ENCODE measurements around the gene OR52E4.

The OR52E4 gene

DNA sequence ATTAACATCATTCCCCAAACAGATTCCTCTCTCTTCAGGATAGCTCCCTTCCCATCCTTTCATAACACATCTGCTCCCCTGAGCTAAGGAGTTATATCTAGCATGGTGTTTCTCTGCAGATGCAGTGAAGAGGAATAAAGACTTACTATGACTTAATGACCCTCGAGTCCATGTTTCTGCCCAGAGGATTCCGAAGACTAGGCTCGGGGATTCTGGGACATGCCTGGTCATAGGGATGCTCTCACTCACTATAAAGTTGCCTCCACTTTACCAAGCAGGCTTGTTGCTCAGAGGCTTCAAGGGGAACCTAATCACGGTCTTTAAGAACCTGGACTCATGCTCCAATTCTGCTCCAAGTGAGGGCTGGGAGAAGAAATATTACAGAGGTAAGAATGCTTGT is at the start of gene OR52E4:
OR52E4 (plus strand) TSS at position 301 of the 400 bp plus-strand sequence. CDS start 3,664 bp downstream, outside the sequence.
- no peak for DNase-seq

DNA sequence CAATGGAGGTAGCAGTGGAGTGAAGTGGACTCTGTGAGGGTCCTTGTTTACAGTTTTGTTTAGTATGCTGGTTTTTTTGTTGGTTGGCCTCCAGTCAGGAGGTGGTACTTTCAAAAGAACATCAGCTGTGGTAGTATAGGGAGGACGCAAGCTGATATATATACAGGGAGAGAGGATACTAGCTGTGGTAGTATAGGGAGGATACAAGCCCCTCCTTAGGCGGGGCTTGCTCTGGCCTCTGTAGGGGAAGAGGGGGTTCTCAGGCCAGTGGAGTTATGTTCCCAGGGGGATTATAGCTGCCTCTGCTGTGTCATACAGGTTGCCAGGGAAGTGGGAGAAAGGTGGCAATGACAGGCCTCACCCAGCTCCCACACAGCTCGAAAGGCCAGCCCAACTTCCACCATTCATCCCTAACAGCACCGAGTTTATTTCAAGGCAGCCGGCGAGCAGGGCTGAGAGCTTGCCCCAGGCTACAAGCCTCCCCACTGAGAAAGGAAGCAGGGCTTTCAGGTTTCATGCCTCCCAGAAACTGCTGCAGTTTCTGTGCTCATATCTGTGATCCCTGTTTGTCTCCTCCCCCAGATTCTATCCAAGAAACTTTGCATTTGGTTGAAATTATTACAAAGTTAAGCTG is 49.1 kb upstream of the OR52E4 start:
- DNase-seq, result no peak

DNA sequence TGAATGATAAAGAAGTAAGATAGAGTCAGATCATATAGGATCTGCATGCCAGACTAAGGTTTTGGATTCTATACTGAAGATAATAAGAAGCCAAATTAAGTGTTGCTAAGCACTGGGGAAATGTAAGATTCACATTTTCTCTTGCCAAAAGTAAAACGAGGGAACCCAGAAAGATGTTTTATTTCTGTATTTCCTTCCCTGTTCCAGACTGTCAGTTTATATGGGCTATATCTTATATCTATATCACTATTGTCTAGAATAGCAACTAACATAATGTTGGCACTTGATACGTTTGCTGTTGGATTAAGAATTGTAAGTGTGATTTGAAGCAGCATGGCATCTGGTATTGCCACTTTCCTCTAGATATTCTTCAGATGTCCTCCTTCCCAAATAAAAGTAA is 47.0 kb upstream of the OR52E4 start:
- no peak for DNase-seq

DNA sequence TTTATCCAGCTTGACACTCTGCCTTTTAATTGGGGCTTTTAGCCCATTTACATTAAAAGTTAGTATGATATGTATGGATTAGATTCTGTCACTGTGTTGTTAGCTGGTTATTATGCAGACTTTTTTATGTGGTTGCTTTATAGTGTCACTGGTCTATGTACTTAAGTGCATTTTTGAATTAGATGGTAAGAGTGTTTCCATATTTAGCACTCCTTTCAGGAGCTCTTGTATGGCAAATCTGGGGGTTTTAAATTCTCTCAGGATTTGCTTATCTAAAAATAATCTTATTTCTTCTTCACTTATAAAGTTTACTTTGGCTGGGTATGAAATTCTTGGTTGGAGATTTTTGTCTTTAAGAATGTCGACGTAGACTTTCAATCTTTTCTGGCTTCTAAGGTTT is 42.7 kb upstream of the OR52E4 start:
- DNase-seq, result no peak

DNA sequence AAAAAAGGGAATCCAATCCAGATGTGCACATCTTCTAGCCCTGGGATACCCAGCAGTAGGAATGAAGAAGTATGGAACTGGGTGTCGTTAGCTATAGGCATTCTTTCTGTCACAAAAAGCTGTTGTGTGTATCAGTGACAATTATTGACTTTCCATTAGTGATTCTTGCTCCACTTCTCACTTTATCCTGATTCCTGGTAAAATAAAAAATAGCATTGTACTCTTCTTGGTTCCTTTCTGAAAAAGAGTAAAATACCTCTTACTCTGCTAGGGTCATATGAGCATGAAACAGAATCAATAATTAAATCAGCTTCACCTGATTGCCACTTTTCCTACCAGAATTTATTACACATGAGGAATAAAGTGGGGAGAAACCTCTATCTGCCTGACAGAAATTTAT is 38.6 kb upstream of the OR52E4 start, which contains the start of gene OR52E6:
OR52E6 (minus strand) TSS at position 101 of the 400 bp plus-strand sequence; CDS start at position 101, 0 bp downstream.
- no peak for DNase-seq

DNA sequence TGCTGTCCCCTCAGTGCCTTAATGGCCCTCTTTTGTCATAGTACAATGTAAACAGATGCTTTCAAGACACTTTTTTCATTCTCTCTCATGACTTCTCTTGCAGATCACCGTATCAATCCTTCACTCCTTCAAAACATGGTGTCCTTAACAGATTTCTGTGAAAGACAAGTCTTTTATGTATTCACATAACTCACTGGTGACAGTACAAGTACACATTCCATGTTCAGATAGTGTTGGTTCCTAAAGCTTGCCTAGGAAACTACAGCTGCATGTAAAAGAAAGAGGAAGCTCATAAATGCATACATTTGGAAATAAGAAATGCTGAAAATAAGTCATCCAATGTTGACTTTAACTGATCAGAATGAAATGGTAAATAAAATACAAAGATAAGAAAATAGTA is 33.7 kb upstream of the OR52E4 start:
- DNase-seq, result no peak

DNA sequence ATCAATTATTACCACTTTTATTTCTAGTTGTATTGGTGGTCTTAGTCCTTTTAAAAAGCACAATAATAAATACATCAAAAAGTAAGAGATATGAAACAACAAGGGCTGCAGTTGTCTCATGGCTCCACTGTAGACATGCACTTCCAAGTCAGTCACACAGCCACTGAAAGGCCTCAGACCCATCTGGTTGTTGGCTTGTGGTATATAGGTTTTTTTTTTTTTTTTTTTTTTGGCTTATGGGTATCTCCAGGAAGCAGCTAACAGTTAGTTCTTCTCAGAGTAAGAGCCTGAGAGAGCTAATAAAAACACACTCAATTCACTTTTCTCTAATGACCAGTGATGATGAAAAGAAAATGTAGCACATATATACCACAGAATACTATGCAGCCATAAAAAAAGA is 32.7 kb upstream of the OR52E4 start:
- no peak for DNase-seq

DNA sequence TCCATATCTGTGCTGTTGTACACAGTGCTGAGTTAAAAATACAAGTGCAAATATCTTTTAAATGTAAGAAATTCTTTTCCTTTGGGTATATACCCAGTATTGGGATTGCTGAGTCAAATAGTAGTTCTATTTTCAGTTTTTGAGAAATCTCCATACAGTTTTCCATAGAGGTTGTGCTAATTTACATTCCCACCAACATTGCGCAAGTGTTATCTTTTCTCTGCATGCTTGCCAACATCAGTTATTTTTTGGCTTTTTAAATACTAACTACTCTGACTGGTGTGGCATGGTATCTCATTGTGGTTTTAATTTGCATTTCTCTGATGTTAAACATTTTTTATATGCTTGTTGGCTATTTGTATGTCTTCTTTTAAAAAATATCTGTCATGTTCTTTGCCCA is 29.4 kb upstream of the OR52E4 start:
- no peak for DNase-seq

DNA sequence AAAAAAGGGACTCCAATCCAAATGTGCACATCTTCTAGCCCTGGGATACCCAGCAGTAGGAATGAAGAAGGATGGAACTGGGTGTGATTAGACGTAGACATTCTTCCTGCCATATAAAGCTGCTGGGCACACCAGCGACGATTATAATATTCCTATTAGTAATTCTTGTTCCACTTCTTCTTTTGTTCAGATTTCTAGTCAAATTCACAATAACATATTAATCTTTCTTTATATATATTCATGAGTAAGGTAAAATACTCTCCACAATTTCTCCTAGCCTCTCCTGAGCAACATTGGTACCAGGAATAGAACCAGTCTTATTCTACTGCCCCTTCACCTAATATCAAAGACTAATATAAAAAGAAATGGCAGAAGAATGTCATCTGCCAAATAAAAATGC is 22.8 kb upstream of the OR52E4 start, which contains the start of gene OR52E8:
OR52E8 (minus strand) TSS at position 101 of the 400 bp plus-strand sequence; CDS start at position 101, 0 bp downstream.
- no peak for DNase-seq

DNA sequence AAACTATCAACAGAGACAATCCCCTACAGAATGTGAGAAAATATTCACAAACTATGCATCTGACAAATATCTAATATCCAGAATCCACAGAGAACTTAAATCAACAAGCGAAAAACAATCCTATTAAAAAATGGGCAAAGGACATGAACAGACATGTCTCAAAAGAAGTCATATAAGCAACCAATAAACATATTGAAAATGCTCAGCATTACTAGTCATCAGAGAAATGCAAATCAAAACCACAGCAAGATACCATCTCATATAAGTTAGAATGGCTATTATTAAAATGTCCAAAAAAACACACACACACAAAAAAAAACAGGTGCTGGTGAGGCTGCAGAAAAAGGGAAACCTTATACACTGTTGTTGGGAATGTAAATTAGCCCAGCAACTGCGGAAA is 14.6 kb upstream of the OR52E4 start:
- no peak for DNase-seq

DNA sequence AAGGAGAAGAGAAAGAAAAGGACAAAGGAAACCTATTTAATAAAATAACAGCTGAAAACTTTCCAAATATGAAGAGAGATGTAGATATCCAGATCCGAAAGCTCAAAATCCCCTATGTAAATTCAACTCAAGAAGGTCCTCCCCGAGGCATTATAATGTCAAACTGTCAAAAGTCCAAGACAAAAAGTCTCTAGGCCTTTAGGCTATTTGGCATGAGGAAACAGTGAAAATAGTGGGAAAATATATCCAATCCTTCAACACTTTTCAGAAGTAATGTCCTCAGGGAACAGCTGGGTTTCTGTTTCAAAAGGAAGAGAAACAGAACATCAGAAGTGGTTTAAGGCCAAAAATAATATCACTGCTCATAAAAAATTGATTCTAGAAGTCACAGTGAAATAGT is 1.9 kb upstream of the OR52E4 start:
- DNase-seq, result no peak

DNA sequence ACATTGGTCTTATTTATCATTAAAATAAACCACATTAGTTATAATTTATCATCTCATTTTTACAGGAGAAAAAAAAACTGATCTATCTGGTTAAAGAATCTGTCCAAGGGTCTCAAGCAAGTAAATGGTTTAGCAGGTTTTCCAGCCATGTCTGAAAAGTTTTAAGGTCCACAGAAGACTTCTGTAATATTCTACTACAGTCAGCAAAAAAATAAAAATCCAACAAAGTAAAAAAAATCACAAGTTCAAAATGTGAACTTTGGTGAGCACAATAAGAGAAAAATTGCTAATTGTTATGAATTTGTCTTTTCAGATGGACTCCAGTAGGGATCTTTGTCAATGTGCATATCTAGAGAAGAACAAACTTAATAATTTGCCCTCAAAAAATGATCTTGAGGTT is 1.3 kb downstream of the OR52E4 start:
- no peak for DNase-seq

DNA sequence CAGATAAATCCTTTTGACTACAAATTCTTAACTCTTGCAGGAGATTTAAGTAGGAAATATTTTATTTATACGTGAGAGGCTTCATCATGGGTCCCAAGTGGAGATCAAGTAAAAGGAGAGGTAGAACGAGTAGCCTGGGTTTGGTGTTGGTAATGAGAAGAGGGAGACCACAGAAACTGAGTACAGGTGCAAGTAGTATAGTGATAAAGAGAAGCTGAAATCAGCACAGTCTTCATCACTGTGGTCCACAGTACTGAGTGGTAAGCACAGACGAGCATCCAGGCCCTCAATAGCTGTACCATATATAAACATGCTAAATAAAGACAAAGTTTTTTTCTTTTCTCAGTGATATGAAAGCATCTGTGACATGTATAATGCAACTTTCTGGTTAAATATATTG is 6.7 kb downstream of the OR52E4 start:
- DNase-seq, result no peak

DNA sequence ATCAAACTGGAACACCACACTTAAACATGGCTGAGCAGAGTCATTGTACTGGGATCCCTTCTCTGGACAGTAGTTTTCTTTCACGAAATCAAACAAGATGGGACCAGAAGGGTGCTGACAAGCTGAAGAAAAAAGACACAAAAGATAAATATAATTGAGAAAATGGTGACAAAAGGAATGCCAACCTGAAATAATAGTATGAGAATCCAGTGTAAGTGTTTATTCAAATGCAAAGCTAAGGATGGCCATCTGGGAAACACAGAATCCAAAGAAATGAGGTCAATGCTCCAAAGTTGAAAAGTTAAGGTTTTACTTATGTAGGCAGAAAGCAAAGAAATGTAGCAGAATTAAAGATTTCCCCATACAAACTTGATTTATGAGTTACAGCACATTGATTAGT is 7.2 kb downstream of the OR52E4 start:
- no peak for DNase-seq

DNA sequence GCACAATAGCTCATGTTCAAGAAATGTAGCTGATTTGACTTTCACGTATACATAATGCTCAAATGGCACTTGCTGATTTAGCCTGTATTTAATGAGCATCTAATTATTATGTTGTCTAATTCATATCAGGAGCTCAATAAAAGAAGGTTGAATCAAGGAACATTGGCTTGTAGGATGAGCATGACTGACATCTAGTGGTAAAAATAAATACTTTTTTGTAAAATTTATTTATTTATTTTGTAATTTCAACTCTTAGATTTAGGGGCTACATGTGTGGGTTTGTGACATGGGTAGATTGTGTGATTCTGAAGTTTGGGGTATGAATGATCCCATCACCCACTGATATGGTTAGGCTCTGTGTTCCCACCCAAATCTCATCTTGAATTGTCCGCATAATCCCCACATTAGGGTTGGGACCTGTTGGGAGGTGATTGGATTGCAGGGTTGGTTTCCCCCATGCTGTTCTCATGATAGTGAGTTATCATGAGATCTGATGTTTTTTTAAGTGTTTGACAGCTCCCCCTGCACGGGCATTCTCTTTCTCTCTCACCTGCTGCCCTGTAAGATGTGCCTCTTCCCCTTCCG is 10.9 kb downstream of the OR52E4 start:
- no peak for DNase-seq

DNA sequence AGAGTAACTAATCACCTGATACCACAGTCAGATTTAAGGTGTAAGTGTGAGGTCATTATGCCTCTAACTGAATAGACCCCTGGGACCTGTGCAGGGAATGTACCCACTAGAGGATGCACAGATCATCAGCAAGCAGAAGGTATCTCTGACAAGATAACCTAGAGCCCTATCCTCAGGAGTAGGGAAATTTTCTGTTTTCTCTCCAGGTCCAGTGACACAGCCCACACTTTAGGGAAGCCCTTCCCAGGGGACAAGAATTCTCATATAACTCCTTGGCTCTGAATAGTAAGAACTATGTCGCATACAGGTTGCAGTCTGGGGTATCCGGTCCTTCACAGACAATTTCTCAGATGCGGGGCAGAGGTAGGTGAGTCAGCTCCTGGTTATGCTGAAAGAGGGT is 12.5 kb downstream of the OR52E4 start, which contains the start of gene OR52E5:
OR52E5 (plus strand) TSS at position 301 of the 400 bp plus-strand sequence. CDS start 7,569 bp downstream, outside the sequence.
- no peak for DNase-seq

DNA sequence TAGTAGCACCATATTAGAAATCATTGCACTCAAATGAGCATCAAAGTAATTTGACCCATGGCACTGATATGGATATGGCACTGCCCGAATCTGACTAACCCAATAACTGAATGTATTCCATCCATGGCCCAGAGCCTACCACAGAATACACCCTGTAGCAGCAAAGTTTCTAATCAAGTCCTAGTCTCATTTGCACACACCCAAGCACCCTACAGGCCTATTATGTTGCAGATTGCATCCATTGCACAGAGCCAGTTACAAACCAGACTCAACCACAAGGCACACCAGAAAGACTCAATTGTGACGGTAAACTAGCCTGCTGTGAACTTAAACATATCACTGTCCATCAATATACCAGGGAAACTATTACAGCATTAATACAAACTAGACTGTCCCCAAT is 19.1 kb downstream of the OR52E4 start:
- DNase-seq, result no peak

DNA sequence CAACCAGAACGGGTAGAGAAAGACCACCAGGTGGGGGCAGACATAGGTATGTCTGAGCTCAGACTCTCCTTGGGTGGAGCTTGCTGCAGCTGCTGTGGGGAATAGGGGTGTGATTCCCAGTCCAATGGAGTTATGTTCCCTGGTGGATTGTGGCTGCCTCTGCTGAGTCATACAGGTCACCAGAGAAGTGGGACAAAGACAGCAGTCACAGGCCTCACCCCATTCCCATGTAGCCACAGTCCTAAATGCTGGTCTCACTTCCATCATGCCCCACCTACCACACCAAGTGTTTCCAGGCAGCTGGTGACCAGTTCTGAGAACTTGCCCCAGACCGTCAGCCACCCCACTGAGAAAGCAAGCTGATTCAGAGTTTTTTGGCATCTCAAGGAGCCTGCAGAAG is 30.1 kb downstream of the OR52E4 start:
- DNase-seq, result no peak

DNA sequence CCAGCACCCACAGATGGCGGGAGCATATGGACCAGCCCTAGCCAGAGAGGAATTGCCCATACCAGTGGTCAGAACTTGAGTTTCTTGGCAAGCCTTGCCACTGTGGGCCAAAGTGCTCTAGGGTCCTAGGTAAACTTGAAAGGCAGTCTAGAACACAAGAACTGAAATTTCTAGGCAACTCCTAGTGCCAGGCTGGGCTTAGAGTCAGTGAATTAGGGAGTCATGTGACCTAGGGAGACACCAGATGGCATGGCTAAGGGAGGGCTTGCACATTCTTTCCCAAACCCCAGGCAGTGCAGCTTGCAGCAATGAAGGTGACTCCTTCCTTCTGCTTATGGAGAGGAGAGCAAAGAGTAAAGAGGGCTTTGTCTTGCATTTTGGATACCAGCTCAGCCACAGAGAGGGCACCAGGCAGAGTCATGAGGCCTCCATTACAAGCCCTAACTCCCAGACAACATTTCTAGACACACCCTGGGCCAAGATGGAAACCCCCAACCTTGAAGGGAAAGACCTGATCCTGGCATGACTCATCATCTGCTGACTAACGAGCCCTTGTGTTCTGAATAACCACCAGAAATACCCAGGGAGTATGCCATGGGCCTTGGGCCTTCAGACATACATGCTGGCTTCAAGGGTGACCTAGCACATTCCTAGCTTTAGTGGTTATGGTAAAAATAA is 42.5 kb downstream of the OR52E4 start:
- DNase-seq, result no peak

DNA sequence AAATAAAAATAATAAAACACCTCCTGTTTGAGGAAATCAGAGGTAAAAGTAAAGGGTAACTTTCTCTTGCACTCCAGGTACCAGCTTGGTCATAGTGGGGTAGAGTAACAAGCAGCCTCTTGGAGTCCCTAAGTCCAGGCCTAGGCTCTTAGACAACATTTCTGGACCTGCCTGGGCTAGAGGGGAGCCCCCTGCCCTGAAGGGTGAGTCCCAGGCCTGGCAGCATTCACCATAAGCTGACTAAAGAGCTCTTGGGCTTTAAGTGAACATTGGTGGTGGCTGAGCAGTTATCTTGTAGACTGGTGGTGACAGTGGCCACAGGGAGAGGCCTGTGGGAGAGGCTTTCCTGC is 43.0 kb downstream of the OR52E4 start:
- DNase-seq, result no peak

DNA sequence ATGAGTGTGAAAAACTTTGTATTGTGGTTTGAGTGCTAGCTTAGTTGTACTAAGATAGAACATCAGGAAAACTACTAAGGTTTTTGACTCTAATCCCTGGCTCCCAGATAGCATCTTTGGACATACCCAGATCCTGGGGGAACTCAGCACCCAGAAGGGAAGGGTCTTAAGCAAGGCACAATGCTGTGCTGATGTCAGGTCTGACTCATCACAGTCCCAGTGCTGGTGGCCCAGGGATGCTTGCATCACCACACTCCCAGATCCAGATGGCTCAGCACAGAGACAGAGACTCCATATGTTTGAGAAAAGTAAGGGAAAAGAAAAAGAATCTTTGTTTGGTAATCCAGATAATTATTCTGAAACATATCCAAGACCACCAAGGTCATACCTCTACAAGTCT is 43.4 kb downstream of the OR52E4 start:
- no peak for DNase-seq

DNA sequence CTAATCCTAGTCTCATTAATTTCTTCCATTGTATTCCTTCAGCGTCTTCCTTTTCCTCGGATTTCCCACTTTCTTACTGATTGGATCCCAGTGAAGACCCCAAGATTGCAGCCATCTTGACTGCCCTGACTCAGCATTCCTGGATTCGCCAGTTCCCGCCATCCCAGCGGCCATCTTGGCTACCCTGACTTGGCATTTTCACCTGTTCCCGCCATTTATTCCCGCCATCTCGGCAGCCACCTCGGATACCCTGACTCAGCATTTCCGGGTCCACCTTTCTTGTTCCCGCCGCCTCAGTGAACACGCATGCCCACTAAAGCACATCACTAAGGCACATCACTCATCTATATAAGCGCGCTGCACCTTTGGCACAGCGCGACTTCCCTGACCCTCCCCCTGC is 47.8 kb downstream of the OR52E4 start:
- no peak for DNase-seq

DNA sequence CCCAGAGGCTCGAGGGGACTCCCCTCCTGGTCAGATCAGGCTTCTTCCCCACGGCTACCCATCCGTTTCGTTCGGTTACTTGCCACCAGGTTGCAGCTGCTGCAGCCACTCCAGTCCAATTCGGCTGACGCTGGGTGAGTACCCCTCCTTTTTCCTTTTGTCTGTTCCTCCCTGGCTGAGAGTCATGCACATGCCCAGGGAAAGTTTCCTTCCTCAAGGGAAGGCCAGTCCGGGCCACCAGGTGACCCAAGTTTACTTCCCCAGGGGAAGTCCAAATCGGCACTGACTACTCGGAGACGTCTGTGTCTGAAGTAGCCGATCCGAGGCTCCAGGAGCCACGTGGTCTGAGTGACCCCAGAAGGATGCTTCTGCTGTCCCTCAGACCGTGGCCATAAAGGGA is 48.4 kb downstream of the OR52E4 start:
- DNase-seq, result no peak
